Heart left ventricle (tissue), 13 donors: ENCODE data around the gene MTOR.

Experiments
- CTCF ChIP-seq, 12 donors: fragments of 200-600 bp; sonication (generic) in 4 of 12; IDR thresholded peaks; one replicate each; pipeline versions ENCODE4 v1.5.0 to v1.8.0; 2018 to 2022; ENCODE audit warnings: antibody characterized with exemption in 12 of 12, mild to moderate bottlenecking in 5 of 12
- POLR2A ChIP-seq, 2 donors: fragments of 450-650 bp; IDR thresholded peaks; one replicate each; pipeline ENCODE4 v1.6.1; 2017; ENCODE audit warnings: antibody characterized with exemption in 2 of 2, mild to moderate bottlenecking in 2 of 2, moderate library complexity in 2 of 2
- donor health status: ischemic (EF 13 %, LVEDD 7.1; RV severe dilation, severe dysfunction).
- donor health status: DM: no; HTN: yes; CAD: no.
- donor health status: DM: no; HTN: no; CAD: no.
- donor health status: ischemic (EF 25% LVEDD 6.9; RV normal size, moderate dysfunction).
- donor health status: ischemic (EF 25% LVEDD 5.7; RV mildly dilated, moderate dysfunction).
- donor health status: ischemic (EF 35%, LVEDD 5.7; RV mildly dilated, moderate dysfunction).
- donor health status: nonischemic (EF 11% LVEDD 7.7; RV severe dilation, severe dysfunction).
- donor health status: DM: yes; HTN: yes; CAD: no.
- donor health status: PGD.
- donor health status: ischemic (EF 29% LVEDD 5.4; RV normal size, mild dysfunction).
- donor health status: nonischemic (EF 23%, LVEDD 6.1; RV moderate dilation, normal function).

GRCh38 chr1:11286735-11287410, 24.5 kb upstream of the MTOR start:
- TF ChIP-seq CTCF (IDR thresholded peaks at IDR 0.05) (no peak), POLR2A (IDR thresholded peaks at IDR 0.05) (no peak)
